Skeletal muscle satellite cell (primary cell): Measurements from ENCODE around the gene CST1.
"Not testable (repeated sequence)": the region's sequence is repeated elsewhere in the genome, so short reads cannot be mapped to it uniquely, and the experiment has no call there.

ENCODE experiments used
- H3K27me3 ChIP-seq: 2 replicates; pipeline ENCODE4 v1.7.0; 2013; ENCODE audit warnings: low read length; ENCODE audit not compliant: control insufficient read depth, insufficient read depth
- H3K36me3 ChIP-seq: 2 replicates; pipeline ENCODE4 v1.7.0; 2013; ENCODE audit warnings: mild to moderate bottlenecking, control low read depth, low read length; ENCODE audit not compliant: insufficient read depth
- H3K4me1 ChIP-seq: 2 replicates; pipeline ENCODE4 v1.7.0; 2013; ENCODE audit warnings: low read length; ENCODE audit not compliant: control insufficient read depth, insufficient read depth
- H3K4me2 ChIP-seq: 2 replicates; pipeline ENCODE4 v1.7.0; 2013; ENCODE audit warnings: mild to moderate bottlenecking, low read length
- H3K4me3 ChIP-seq: 2 replicates; pipeline ENCODE4 v1.7.0; 2013; ENCODE audit warnings: low read length
- H3K9ac ChIP-seq: 2 replicates; pipeline ENCODE4 v1.7.0; 2013; ENCODE audit warnings: mild to moderate bottlenecking, low read depth, low read length, moderate library complexity
- H3K9me3 ChIP-seq: replicated peaks from 2 replicates; pipeline ENCODE4 v1.7.0; 2013; ENCODE audit warnings: mild to moderate bottlenecking, control low read depth, low read length

CST1 gene

GRCh38 chr20:23734949-23735348 lies 15.8 kb downstream of the CST1 start:
- not testable (repeated sequence) for H3K4me1 ChIP-seq, H3K27me3 ChIP-seq, H3K9ac ChIP-seq, H3K4me2 ChIP-seq, H3K4me3 ChIP-seq, H3K9me3 ChIP-seq, H3K36me3 ChIP-seq

- not testable (repeated sequence) for H3K4me3 ChIP-seq, H3K4me2 ChIP-seq, H3K27me3 ChIP-seq, H3K9me3 ChIP-seq, H3K4me1 ChIP-seq, H3K36me3 ChIP-seq, H3K9ac ChIP-seq
These were observed 16.3 kb downstream of the CST1 start for GRCh38 chr20:23734440-23734839.

GRCh38 chr20:23727016-23727415 lies 23.7 kb downstream of the CST1 start:
- Histone ChIP-seq H3K4me3 (no peak overlapping the region), H3K9me3 (no peaks in the 10 kb centered on the region), H3K4me2 (no peak overlapping the region), H3K27me3 (no peaks in the 10 kb centered on the region), H3K36me3 (no peaks in the 10 kb centered on the region), H3K9ac (no peak overlapping the region), H3K4me1 (no peaks in the 10 kb centered on the region)

GRCh38 chr20:23725102-23725501 lies 25.6 kb downstream of the CST1 start:
- Histone ChIP-seq H3K4me2 (no peak overlapping the region), H3K9me3 (no peaks in the 10 kb centered on the region), H3K36me3 (no peaks in the 10 kb centered on the region), H3K4me3 (no peak overlapping the region), H3K9ac (no peak overlapping the region), H3K4me1 (no peaks in the 10 kb centered on the region), H3K27me3 (peaks cover 4% of the 10 kb centered on the region)

GRCh38 chr20:23723659-23724307 lies 27.0 kb downstream of the CST1 start:
- H3K9ac ChIP-seq, H3K36me3 ChIP-seq, H3K4me1 ChIP-seq, H3K9me3 ChIP-seq, H3K4me3 ChIP-seq, H3K27me3 ChIP-seq, H3K4me2 ChIP-seq: not testable (repeated sequence)

GRCh38 chr20:23722851-23723250 lies 27.9 kb downstream of the CST1 start:
- H3K9ac ChIP-seq, result not testable (repeated sequence)

GRCh38 chr20:23721962-23722361 lies 28.8 kb downstream of the CST1 start:
- Histone ChIP-seq H3K4me1 (no peaks in the 10 kb centered on the region), H3K4me3 (no peak overlapping the region), H3K36me3 (no peaks in the 10 kb centered on the region), H3K27me3 (peaks cover 6% of the 10 kb centered on the region), H3K9me3 (no peaks in the 10 kb centered on the region), H3K4me2 (no peak overlapping the region), H3K9ac (no peak overlapping the region)

More at GRCh38 chr20:23722851-23723250, 27.9 kb downstream of the CST1 start:
- not testable (repeated sequence) for H3K27me3 ChIP-seq, H3K9me3 ChIP-seq, H3K36me3 ChIP-seq, H3K4me1 ChIP-seq, H3K4me2 ChIP-seq, H3K4me3 ChIP-seq

GRCh38 chr20:23719351-23719750 lies 31.4 kb downstream of the CST1 start:
- H3K4me1 ChIP-seq, H3K36me3 ChIP-seq, H3K27me3 ChIP-seq, H3K4me3 ChIP-seq, H3K9me3 ChIP-seq, H3K4me2 ChIP-seq, H3K9ac ChIP-seq: not testable (repeated sequence)

GRCh38 chr20:23711778-23712177 lies 39.0 kb downstream of the CST1 start:
- H3K4me3 ChIP-seq, H3K36me3 ChIP-seq, H3K4me2 ChIP-seq, H3K9ac ChIP-seq, H3K27me3 ChIP-seq, H3K9me3 ChIP-seq, H3K4me1 ChIP-seq: not testable (repeated sequence)

- no peaks in the 10 kb centered on the region for H3K27me3 ChIP-seq
- H3K4me3 ChIP-seq, result no peak overlapping the region
- H3K9ac ChIP-seq, result no peak overlapping the region
- H3K9me3 ChIP-seq, result no peaks in the 10 kb centered on the region
- H3K36me3 ChIP-seq, result no peaks in the 10 kb centered on the region
- no peak overlapping the region for H3K4me2 ChIP-seq
- H3K4me1 ChIP-seq, result no peaks in the 10 kb centered on the region
These were observed 40.0 kb downstream of the CST1 start for GRCh38 chr20:23710771-23711170.

- Histone ChIP-seq H3K4me1 (no peaks in the 10 kb centered on the region), H3K4me3 (no peak overlapping the region), H3K4me2 (no peak overlapping the region)
These were observed 44.8 kb downstream of the CST1 start for GRCh38 chr20:23705895-23706294.

GRCh38 chr20:23702021-23702420 lies 48.7 kb downstream of the CST1 start:
- H3K9ac ChIP-seq, result no peak overlapping the region

More at GRCh38 chr20:23705895-23706294, 44.8 kb downstream of the CST1 start:
- H3K36me3 ChIP-seq, result no peaks in the 10 kb centered on the region
- no peak overlapping the region for H3K9ac ChIP-seq
- H3K9me3 ChIP-seq, result no peaks in the 10 kb centered on the region
- peaks cover 9% of the 10 kb centered on the region for H3K27me3 ChIP-seq

More at GRCh38 chr20:23702021-23702420, 48.7 kb downstream of the CST1 start:
- no peaks in the 10 kb centered on the region for H3K9me3 ChIP-seq
- H3K27me3 ChIP-seq, result peaks cover 23% of the 10 kb centered on the region
- H3K4me2 ChIP-seq, result no peak overlapping the region
- H3K4me1 ChIP-seq, result no peaks in the 10 kb centered on the region
- H3K36me3 ChIP-seq, result no peaks in the 10 kb centered on the region
- H3K4me3 ChIP-seq, result no peak overlapping the region
